HCT116 (cell line): Measurements from ENCODE around the gene WDR45B. TPM values are rescaled to one million over a fixed set of nuclear protein-coding genes. Genes with fewer than 3 reads are reported as not detected.

Experiments used
- ATAC-seq: fragments of 200-7000 bp; cut with Tn5 transposase; 2 replicates; pipeline ENCODE4 v1.9.1; 2020; ENCODE audit warnings: mild to moderate bottlenecking, moderate library complexity
- BruUV-seq: library from RNA; stranded (reverse); fragments of 400-500 nt; replicated peaks from 2 replicates; lab custom pipeline; 2021; lab: Mats Ljungman, UMichigan
- CTCF ChIA-PET: fragments of 300-600 bp; sonication (Branson Sonifier 250); formaldehyde crosslinking; loops from one replicate; lab custom pipeline; 2021; ENCODE audit warnings: antibody characterized with exemption; lab: Charles Lee
- POLR2A ChIA-PET: fragments of 300-600, 350-600 bp; sonication (Branson Sonifier 250); formaldehyde crosslinking; loops from one replicate; lab custom pipeline; 2021; ENCODE audit warnings: antibody characterized with exemption; lab: Charles Lee
- RAD21 ChIA-PET, 2 experiments: fragments of 300-600 bp; sonication (Branson Sonifier 250); formaldehyde crosslinking; loops; one replicate each; lab custom pipeline; 2023; ENCODE audit warnings: low total read pairs in 2 of 2; ENCODE audit not compliant: uncharacterized antibody in 2 of 2, unreplicated experiment in 2 of 2, low non-redundant PET in 1 of 2; lab: Charles Lee
- DNase-seq: peaks from one replicate; pipeline ENCODE4 v3.0.0-alpha.2; 2010; ENCODE audit warnings: low read depth, low spot score
- H2AFZ ChIP-seq: fragments of 200-600 bp; shearing (Covaris generic), sonication (generic); 2 replicates; pipeline ENCODE4 v1.6.1; 2017; ENCODE audit warnings: low read depth, mixed run types, mixed read lengths, antibody characterized with exemption, low read length; ENCODE audit not compliant: poor library complexity, severe bottlenecking
- H3K27ac ChIP-seq: 2 replicates; pipeline ENCODE4 v1.5.1; 2012; ENCODE audit warnings: low read depth, low read length
- H3K27me3 ChIP-seq: fragments of 200-600 bp; sonication (generic); 2 replicates; pipeline ENCODE4 v1.6.1; 2016; ENCODE audit warnings: mixed run types, low read length, mixed read lengths; ENCODE audit not compliant: insufficient read depth
- H3K36me3 ChIP-seq, 2 experiments: fragments of 200-500 bp in 1 of 2; fragments of 200-600 bp in 1 of 2; sonication (Bioruptor generic) in 1 of 2; sonication (generic) in 1 of 2; 2 replicates each; pipeline versions ENCODE4 v1.5.1 to v1.6.1; 2014 to 2016; ENCODE audit warnings: low read length in 2 of 2, inconsistent platforms in 1 of 2, mixed read lengths in 1 of 2, mixed run types in 1 of 2; ENCODE audit not compliant: insufficient read depth in 2 of 2, control insufficient read depth in 1 of 2
- H3K4me1 ChIP-seq, 2 experiments: fragments of 200-600 bp in 1 of 2; sonication (generic) in 1 of 2; 2 replicates each; pipeline versions ENCODE4 v1.5.1 to v1.6.1; 2012 to 2017; ENCODE audit warnings: low read length in 2 of 2, inconsistent platforms in 1 of 2, mild to moderate bottlenecking in 1 of 2, mixed read lengths in 1 of 2, mixed run types in 1 of 2, moderate library complexity in 1 of 2; ENCODE audit not compliant: insufficient read depth in 2 of 2, control insufficient read depth in 1 of 2
- H3K4me2 ChIP-seq: fragments of 200-600 bp; sonication (generic); 2 replicates; pipeline ENCODE4 v1.6.1; 2017; ENCODE audit warnings: mixed run types, low read length, mixed read lengths
- H3K4me3 ChIP-seq, 2 experiments: fragments of 200-600 bp in 1 of 2; sonication (generic) in 1 of 2; replicated peaks in 1 of 2; 2 replicates each; pipeline ENCODE4 v1.5.1; 2011 to 2016; ENCODE audit warnings: low read length in 2 of 2, control low read depth in 1 of 2, low read depth in 1 of 2, mild to moderate bottlenecking in 1 of 2, mixed read lengths in 1 of 2, mixed run types in 1 of 2
- H3K79me2 ChIP-seq: fragments of 200-600 bp; sonication (generic); 2 replicates; pipeline ENCODE4 v1.6.1; 2017; ENCODE audit warnings: mild to moderate bottlenecking, mixed run types, low read length, moderate library complexity, mixed read lengths; ENCODE audit not compliant: insufficient read depth
- H3K9ac ChIP-seq: fragments of 200-600 bp; sonication (generic); 2 replicates; pipeline ENCODE4 v1.6.1; 2016; ENCODE audit warnings: low read length, mixed read lengths
- H3K9me2 ChIP-seq: fragments of 200-600 bp; sonication (generic), shearing (Covaris generic); 2 replicates; pipeline ENCODE4 v1.6.1; 2017; ENCODE audit warnings: mixed run types, mild to moderate bottlenecking, moderate library complexity; ENCODE audit not compliant: insufficient read depth
- H3K9me3 ChIP-seq, 2 experiments: fragments of 200-500 bp in 1 of 2; fragments of 200-600 bp in 1 of 2; sonication (Bioruptor generic) in 1 of 2; sonication (generic) in 1 of 2; 2 replicates each; pipeline ENCODE4 v1.6.1; 2014 to 2017; ENCODE audit warnings: low read length in 2 of 2, mixed read lengths in 2 of 2, inconsistent platforms in 1 of 2, low read depth in 1 of 2, mild to moderate bottlenecking in 1 of 2, mixed run types in 1 of 2, moderate library complexity in 1 of 2; ENCODE audit not compliant: control insufficient read depth in 1 of 2, insufficient read depth in 1 of 2
- H4K20me1 ChIP-seq: fragments of 200-600 bp; sonication (generic), shearing (Covaris generic); 2 replicates; pipeline ENCODE4 v1.6.1; 2017; ENCODE audit warnings: mixed run types, mild to moderate bottlenecking, moderate library complexity; ENCODE audit not compliant: insufficient read depth
- EZH2 ChIP-seq: fragments of 200-600 bp; sonication (generic); IDR thresholded peaks from 2 replicates; pipeline ENCODE4 v1.6.1; 2017; ENCODE audit warnings: antibody characterized with exemption, mixed run types
- FOSL1 ChIP-seq: IDR thresholded peaks from 2 replicates; pipeline ENCODE4 v1.6.1; 2012; ENCODE audit warnings: low read depth
- JUND ChIP-seq: IDR thresholded peaks from 2 replicates; pipeline ENCODE4 v1.6.1; 2012
- SRF ChIP-seq: IDR thresholded peaks from 2 replicates; pipeline ENCODE4 v1.6.1; 2012; ENCODE audit warnings: low read depth
- intact Hi-C: fragments of 100-400 bp; cut with micrococcal nuclease; formaldehyde crosslinking; loops from 2 replicates; pipeline ENCODE4 v1.10.0; 2022
- total RNA-seq: library from RNA; stranded (reverse); gene quantifications from one replicate; pipeline ENCODE4 v1.2.1, GENCODE V29; 2021; ENCODE audit not compliant: unreplicated experiment

WDR45B gene
- total RNA-seq, 1 experiment from 2014 or later = 117 TPM

DNA sequence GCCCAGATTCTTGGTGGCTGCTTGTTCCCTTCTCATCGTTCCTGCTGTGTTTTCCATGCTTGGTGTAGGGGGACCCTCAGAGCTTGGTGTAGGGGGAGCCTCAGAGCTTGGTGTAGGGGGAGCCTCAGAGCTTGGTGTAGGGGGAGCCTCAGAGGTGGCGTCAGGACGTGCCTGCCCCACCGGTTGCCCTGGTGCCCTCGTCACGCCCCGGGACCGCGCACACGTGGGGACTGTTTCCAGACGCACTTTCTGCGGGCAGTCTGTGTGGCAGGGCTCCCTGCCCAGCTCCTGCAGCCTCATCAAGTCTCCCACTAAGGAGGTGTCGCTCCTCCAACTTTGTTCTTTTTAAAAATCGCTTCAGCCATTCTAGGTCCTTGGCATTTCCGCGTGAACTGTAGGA, 51.9 kb downstream of the WDR45B start:
- no peak for TF ChIP-seq FOSL1
- TF ChIP-seq, all 23 proteins: peak for 0
- H3K79me2 ChIP-seq = peaks cover 79% of the 10 kb centered on the region
- no peak overlapping the region for H3K4me3 ChIP-seq
- no peak overlapping the region for H3K4me2 ChIP-seq
- POLR2A ChIA-PET = no interaction called here
- no peak overlapping the region for H3K9ac ChIP-seq
- CTCF ChIA-PET = no interaction called here
- H4K20me1 ChIP-seq = peaks cover 7% of the 10 kb centered on the region; the same call in 1 of the 2 replicates
- H3K36me3 ChIP-seq = peaks cover 35 to 63% of the 10 kb centered on the region in 2 experiments; a peak in 3 of 4 replicates
- no peaks in the 10 kb centered on the region for H3K27me3 ChIP-seq
- no peak overlapping the region for H3K27ac ChIP-seq
- H2AFZ ChIP-seq = no peak overlapping the region
- intact Hi-C loops = no loop called here
- RAD21 ChIA-PET = no interaction called here
- no peaks in the 10 kb centered on the region for H3K9me2 ChIP-seq
- no TSS peak for BruUV-seq
- H3K9me3 ChIP-seq = no peaks in the 10 kb centered on the region
- H3K4me1 ChIP-seq = peaks cover 14 to 28% of the 10 kb centered on the region in 2 experiments
- DNase-seq = no peak
- ATAC-seq = no peak

- peaks cover 7% of the 10 kb centered on the region; the same call in 1 of the 2 replicates for H4K20me1 ChIP-seq
- no peak overlapping the region for H3K9ac ChIP-seq
- H3K4me3 ChIP-seq = no peak overlapping the region
- no peaks in the 10 kb centered on the region for H3K9me2 ChIP-seq
- no peak for ATAC-seq
- ChIA-PET CTCF (no interaction called here), RAD21 (no interaction called here), POLR2A (no interaction called here)
- intact Hi-C loops = no loop called here
- H3K79me2 ChIP-seq = peaks cover 78% of the 10 kb centered on the region
- BruUV-seq = no TSS peak
- H3K4me1 ChIP-seq = peaks cover 14 to 28% of the 10 kb centered on the region in 2 experiments
- DNase-seq = no peak
- no peaks in the 10 kb centered on the region for H3K27me3 ChIP-seq
- H3K4me2 ChIP-seq = no peak overlapping the region
- TF ChIP-seq JUND (no peak), EZH2 (no peak), SRF (no peak)
- H3K27ac ChIP-seq = no peak overlapping the region; the same call in 1 of the 2 replicates
- peaks cover 31 to 60% of the 10 kb centered on the region in 2 experiments; a peak in 3 of 4 replicates for H3K36me3 ChIP-seq
- no peaks in the 10 kb centered on the region for H3K9me3 ChIP-seq
- H2AFZ ChIP-seq = no peak overlapping the region
Measured at GRCh38 chr17:82595893-82596292, 52.4 kb downstream of the WDR45B start.
